Eye (tissue), 1 donor: ENCODE data around the gene CHAD.
"Not testable (repeated sequence)": the region's sequence is repeated elsewhere in the genome, so short reads cannot be mapped to it uniquely, and the experiment has no call there.

Experiments
- DNase-seq: peaks from one replicate; pipeline ENCODE4 v3.0.0-alpha.2; 2015

The CHAD gene

GRCh38 chr17:50453901-50454300, 14.8 kb downstream of the CHAD start:
- DNase-seq = no peak

GRCh38 chr17:50452630-50453300, 15.9 kb downstream of the CHAD start:
- no peak for DNase-seq

- no peak for DNase-seq
Observed at GRCh38 chr17:50451943-50452629, 16.6 kb downstream of the CHAD start.

- DNase-seq = no peak
Observed at GRCh38 chr17:50448643-50449042, 20.0 kb downstream of the CHAD start.

- no peak for DNase-seq
Observed at GRCh38 chr17:50447870-50448595, 20.6 kb downstream of the CHAD start.

GRCh38 chr17:50445730-50446325, 22.9 kb downstream of the CHAD start:
- DNase-seq = peak; percentile 23

GRCh38 chr17:50444841-50445715, 23.6 kb downstream of the CHAD start:
- DNase-seq = no peak

GRCh38 chr17:50443505-50443974, 25.1 kb downstream of the CHAD start:
- peak; percentile 19 for DNase-seq

GRCh38 chr17:50440838-50441829, 27.5 kb downstream of the CHAD start:
- no peak for DNase-seq

GRCh38 chr17:50440172-50440837, 28.4 kb downstream of the CHAD start:
- no peak for DNase-seq

- DNase-seq = no peak
Observed at GRCh38 chr17:50439008-50439407, 29.7 kb downstream of the CHAD start.

GRCh38 chr17:50437409-50437808, 31.3 kb downstream of the CHAD start:
- no peak for DNase-seq

- no peak for DNase-seq
Observed at GRCh38 chr17:50432125-50432762, 36.4 kb downstream of the CHAD start.

GRCh38 chr17:50430821-50431618, 37.7 kb downstream of the CHAD start:
- DNase-seq = peak; percentile 24

GRCh38 chr17:50429793-50430192, 38.9 kb downstream of the CHAD start:
- no peak for DNase-seq

- peak; percentile 9 for DNase-seq
Observed at GRCh38 chr17:50428831-50429424, 39.8 kb downstream of the CHAD start.

GRCh38 chr17:50428126-50428525, 40.6 kb downstream of the CHAD start:
- DNase-seq = not testable (repeated sequence)
